ENCODE results near the gene AEN. TPM values are rescaled to one million over a fixed set of nuclear protein-coding genes. Genes with fewer than 3 reads are reported as not detected.

Gene AEN
- total RNA-seq, 1 experiment from 2014 or later, result 76.7 TPM

- DNase-seq (ENCODE audit: extremely low read depth, low read depth), result no peak
These were observed 40.8 kb downstream of the AEN start for GRCh38 chr15:88661761-88662556.

GRCh38 chr15:88663141-88663621 lies 42.0 kb downstream of the AEN start:
- DNase-seq (ENCODE audit: extremely low read depth, low read depth), result no peak

- DNase-seq (ENCODE audit: extremely low read depth, low read depth), result peak; percentile 17
These were observed 43.1 kb downstream of the AEN start for GRCh38 chr15:88664151-88664778.

DNA sequence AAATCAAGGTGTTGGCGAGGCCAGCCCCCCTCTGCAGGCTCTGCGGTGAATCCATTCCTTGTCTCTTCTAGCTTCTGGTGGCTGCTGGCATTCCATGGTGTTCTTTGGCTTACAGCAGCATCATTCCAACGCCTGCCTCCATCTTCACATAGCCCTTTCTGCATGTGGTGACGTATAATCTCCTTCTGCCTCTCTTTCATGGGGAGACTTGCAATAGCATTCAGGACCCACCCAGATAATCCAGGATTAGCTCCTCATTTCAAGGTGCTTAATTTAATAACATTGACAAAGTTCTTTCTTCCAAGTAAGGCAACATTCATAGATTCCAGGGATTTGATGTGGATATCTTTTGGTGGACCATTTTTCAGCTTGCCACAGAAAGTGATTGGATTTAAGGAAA lies 53.5 kb downstream of the AEN start:
- no peak for DNase-seq (ENCODE audit: extremely low read depth, low read depth)

- no peak for DNase-seq (ENCODE audit: extremely low read depth, low read depth)
These were observed 57.6 kb downstream of the AEN start for GRCh38 chr15:88678755-88679154.

- DNase-seq (ENCODE audit: extremely low read depth, low read depth), result no peak
These were observed 59.3 kb downstream of the AEN start for GRCh38 chr15:88680241-88681001.

DNA sequence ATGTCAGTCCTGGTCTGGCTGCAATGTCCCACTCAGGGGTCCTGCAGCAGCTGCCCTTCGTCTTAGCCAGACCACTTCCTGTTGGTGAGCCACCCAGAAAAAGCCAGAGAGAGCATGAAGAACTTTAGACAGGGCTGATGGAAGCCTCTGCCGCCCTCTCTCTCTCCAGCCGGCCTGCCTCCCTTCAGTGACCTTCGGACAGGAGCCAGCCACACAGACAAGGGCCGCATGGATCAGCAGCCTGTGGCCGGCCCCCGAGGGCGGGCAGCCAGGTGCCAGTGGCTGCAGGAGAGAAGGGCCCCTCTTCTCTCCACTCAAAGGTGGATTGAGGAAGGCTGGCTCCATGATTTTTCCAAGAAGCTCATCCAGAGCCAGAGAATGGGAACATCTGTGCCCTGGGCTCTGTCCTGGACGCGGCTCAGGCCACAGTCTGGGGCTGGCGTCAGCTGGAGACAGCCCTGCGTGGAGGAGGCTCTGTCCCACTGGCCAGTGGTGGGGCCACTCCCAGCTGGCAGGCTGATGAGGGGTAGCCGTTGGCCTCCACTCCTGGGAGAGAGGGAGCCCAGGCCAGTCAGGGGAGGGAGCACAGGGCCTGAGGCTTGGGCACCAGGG lies 60.6 kb downstream of the AEN start:
- DNase-seq (ENCODE audit: extremely low read depth, low read depth), result no peak

Small RNAs within 50 kb of the gene (small RNA-seq; reads per million reads assigned to genes)
- gene MIR1179 (0 reads per million in 2 experiments), gene MIR7-2 (0 reads per million in 2 experiments)

Other genes with a start within 250 kb of the AEN start
- gene MRPL46, start 154.0 kb upstream of the AEN start, total RNA-seq (2014; rRNA removed; shearing (Covaris generic)), result 38.3 and 41.1 TPM in 2 replicates
- gene MRPS11, start 153.6 kb upstream of the AEN start, total RNA-seq (2014; rRNA removed; shearing (Covaris generic)), result 44.6 and 53.2 TPM in 2 replicates
- 11.5 and 13.0 TPM in 2 replicates for gene DET1, start 74.7 kb upstream of the AEN start, total RNA-seq (2014; rRNA removed; shearing (Covaris generic))
- gene ISG20, start 17.7 kb downstream of the AEN start, total RNA-seq (2014; rRNA removed; shearing (Covaris generic)), result 253 and 263 TPM in 2 replicates
- gene ACAN, start 182.1 kb downstream of the AEN start, total RNA-seq (2014; rRNA removed; shearing (Covaris generic)), result not detected in 2 replicates

All from NCI-H460 (cell line).